GM21381 (cell line): Measurements from ENCODE around the gene S1PR4.
"Not testable (repeated sequence)": the region's sequence is repeated elsewhere in the genome, so short reads cannot be mapped to it uniquely, and the experiment has no call there.

Experiments
- ATAC-seq: cut with Tn5 transposase; IDR thresholded peaks from one replicate; pipeline ENCODE4 v1.9.1; 2021; ENCODE audit warnings: mild to moderate bottlenecking, moderate library complexity; ENCODE audit not compliant: unreplicated experiment

The S1PR4 gene

GRCh38 chr19:3176715-3177501 is 1.7 kb upstream of the S1PR4 start:
- no peak for ATAC-seq

GRCh38 chr19:3178973-3179738 is 587 bp downstream of the S1PR4 start:
- ATAC-seq, result no peak

- no peak for ATAC-seq
Observed at GRCh38 chr19:3179739-3180293, 1.2 kb downstream of the S1PR4 start.

GRCh38 chr19:3183721-3184641 is 5.4 kb downstream of the S1PR4 start:
- ATAC-seq, result no peak

GRCh38 chr19:3184847-3185460 is 6.4 kb downstream of the S1PR4 start:
- ATAC-seq, result peak; percentile 31

- ATAC-seq, result peak; percentile 74
Observed at GRCh38 chr19:3185461-3186159, 7.0 kb downstream of the S1PR4 start, which contains the start of gene NCLN. Gene NCLN, plus strand, starts transcription at chr19:3185930. Its CDS starts 101 bp downstream, at chr19:3186031.

GRCh38 chr19:3186160-3186688 is 7.7 kb downstream of the S1PR4 start:
- ATAC-seq, result peak; percentile 33

GRCh38 chr19:3186891-3187661 is 8.5 kb downstream of the S1PR4 start:
- no peak for ATAC-seq

GRCh38 chr19:3187662-3188511 is 9.3 kb downstream of the S1PR4 start:
- ATAC-seq, result no peak

GRCh38 chr19:3188627-3189596 is 10.3 kb downstream of the S1PR4 start:
- no peak for ATAC-seq

- no peak for ATAC-seq
Observed at GRCh38 chr19:3189702-3190469, 11.3 kb downstream of the S1PR4 start.

- ATAC-seq, result no peak
Observed at GRCh38 chr19:3190470-3190770, 11.9 kb downstream of the S1PR4 start.

GRCh38 chr19:3190921-3191805 is 12.6 kb downstream of the S1PR4 start:
- no peak for ATAC-seq

- not testable (repeated sequence) for ATAC-seq
Observed at GRCh38 chr19:3191806-3192104, 13.2 kb downstream of the S1PR4 start.

GRCh38 chr19:3192228-3192635 is 13.7 kb downstream of the S1PR4 start:
- ATAC-seq, result no peak
